Glomerular visceral epithelial cell (primary cell): ENCODE data around the gene CEP76.

Experiments used
- DNase-seq: peaks from one replicate; pipeline ENCODE4 v3.0.0-alpha.2; 2016; ENCODE audit errors: extremely low spot score

The CEP76 gene

DNA sequence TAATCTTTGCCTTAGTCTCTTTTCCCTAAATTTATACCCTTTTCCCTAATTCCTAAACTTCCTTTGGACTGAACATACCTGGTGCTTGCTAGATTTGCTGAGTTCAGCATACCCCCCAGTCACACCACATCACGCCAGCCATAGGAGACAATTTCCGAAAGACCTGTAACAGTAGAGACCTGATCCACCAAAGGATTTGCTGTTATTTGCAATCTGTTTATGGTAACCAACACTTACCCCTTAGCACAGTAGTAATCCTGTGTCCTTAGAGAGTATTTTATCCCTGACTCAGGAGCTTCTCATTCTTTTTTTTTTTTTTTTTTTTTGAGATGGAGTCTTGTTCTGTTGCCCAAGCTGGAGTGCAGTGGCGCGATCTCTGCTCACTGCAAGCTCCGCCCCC lies 8.9 kb upstream of the CEP76 start:
- no peak for DNase-seq

DNA sequence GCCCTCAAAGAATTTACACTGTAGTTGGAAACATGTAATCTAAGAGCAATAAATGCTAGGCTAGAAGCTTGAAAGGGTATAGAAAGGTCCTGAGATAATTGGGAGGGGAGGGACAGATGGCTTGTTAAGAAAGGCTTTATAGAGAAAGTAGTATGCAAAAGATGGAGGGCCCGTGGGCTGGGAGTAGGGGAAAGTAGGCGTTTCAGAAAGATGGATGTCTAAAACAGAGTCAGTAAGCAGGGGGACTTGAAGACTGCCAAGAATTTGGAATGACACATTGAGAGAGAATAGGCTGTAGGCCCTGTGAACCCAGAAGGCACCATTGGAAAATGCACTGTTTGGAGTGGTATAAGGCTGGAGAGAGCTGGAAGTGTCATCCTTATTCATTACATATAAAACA lies 1.1 kb upstream of the CEP76 start:
- DNase-seq: peak; percentile 27

DNA sequence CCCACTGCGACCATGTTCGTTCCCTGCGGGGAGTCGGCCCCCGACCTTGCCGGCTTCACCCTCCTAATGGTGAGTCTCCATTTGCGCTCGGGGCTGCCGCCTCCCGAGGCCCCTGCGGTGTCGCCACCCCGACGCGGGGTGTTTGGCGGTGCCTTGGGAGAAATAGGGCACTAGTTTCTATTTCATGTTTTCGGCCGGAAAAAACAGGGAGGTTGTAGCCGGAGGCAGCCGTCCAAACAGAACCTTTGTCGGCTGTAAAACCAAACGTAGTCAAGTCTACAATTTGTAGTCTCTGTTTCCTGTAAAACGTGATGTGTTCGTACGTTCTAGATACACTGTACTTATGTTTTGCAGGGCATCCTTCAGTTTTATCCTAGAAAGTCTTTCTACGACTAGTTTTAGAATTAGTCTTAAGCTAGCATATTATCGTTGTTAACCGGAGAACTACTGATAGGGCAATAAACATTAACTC lies 609 bp upstream of the CEP76 start:
- no peak for DNase-seq

DNA sequence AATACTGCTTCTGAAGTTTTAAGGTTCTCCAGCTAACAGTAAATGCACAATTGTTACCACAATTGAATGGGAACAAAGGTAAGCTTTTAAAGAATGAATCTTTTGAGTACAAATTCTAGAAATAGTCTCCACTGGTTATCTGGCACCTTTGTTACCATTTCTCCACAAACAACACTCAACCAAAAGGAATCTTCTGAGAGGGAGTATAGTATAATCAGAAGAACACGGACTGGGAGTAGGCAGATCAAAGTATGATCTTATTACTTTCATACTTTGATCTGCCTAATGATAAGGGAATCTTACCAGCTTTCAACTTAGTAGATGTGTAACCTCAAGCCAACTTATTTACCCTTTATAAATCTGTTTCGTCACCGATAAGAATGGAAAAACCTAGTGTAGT lies 1.4 kb downstream of the CEP76 start:
- DNase-seq: no peak

DNA sequence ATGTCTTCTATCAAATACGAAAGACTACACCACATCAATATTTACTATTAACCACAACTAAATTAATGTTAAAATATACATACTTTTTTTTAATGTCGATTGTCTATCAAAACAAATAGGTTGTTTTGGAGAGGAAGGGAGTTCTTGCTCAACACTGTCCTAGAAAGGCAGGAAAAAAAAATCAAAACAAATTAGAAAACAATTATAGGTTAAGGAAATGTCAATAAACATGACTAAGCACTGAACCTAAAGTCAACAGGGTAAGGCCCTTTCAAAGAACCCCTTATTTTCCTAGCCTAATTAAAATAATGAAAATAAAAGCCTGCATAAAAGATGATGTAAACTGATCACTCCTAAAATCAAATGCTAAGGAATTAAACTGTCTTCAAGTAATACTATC lies 2.8 kb downstream of the CEP76 start:
- no peak for DNase-seq

DNA sequence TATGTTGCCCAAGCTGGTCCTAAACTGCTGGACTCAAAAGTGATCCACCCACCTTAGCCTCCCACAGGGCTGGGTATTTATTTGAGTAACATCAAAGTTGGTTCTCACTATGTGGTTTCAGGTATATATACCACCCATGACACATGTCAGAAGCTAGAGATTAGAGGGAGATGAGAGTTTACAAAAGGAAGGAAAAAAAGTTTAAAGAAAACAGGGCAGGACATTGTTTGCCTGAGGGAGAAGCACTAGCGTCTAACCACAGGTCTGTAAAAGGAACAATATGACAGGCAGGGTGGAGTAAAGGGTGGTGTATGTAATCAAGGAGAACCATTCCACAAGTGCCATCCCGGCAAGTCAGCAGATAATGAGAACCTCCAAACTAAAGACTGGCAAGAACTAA lies 8.5 kb downstream of the CEP76 start:
- no peak for DNase-seq

DNA sequence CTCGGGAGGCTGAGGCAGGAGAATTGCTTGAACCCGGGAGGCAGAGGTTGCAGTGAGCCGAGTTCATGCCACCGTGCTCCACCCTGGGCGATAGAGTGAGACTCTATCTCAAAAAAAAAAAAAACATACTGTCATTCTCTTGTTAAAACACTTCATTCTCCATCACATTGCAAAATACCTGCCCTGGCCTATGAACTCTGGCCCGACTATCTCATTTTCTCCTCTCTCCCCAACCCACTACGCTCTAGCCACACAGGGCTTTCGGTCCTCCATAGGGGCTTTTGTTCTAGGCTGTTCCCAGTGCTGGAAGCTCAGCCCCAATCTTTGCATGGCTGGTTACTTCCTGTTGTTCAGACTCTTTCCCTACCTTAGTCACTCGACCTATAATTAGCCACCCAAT lies 10.3 kb downstream of the CEP76 start:
- DNase-seq: no peak

DNA sequence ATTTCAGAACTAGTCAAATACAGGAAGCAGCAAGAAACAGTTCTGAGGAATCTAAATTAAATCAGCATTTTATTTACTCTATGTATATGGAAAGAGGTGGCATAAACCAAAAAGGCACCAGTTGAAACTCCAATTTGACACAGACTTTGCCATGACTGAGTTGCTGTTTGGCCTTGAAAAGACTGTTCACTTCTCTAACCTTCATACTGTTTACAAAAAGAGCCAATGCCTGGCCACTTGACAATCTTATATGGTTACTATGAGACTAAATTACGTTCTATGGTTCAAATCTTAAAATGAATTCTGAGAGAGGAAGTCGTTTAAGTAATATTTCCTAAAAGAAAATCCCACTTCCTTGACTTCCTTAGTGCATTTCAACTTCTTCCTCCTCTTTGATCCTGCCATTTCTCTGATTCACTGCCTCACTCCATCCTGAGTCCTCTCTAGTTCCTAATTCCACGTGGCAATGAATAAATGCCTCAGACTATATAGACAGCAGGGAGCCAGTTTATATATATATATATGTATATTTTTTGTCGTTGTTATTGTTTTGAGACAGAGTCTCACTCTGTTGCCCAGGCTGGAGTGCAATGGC lies 13.2 kb downstream of the CEP76 start:
- no peak for DNase-seq

DNA sequence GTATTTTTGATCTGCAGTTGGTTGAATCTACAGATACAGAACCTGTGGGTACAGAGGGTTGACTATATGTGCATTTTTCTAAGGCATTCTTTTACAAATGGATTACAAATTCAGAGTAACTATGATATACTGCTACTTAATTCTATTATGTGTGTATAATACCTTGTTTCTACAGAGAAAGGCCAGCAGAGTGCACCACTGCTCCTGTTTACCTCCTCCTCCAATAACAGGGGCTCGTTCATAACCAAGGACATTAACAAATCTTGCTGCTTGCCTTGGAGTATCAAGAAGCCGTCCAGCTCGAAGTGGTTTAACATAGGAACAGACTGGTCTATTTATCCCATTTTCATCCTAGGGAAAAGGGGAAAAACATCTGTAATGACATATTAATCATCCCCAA lies 16.4 kb downstream of the CEP76 start:
- no peak for DNase-seq

DNA sequence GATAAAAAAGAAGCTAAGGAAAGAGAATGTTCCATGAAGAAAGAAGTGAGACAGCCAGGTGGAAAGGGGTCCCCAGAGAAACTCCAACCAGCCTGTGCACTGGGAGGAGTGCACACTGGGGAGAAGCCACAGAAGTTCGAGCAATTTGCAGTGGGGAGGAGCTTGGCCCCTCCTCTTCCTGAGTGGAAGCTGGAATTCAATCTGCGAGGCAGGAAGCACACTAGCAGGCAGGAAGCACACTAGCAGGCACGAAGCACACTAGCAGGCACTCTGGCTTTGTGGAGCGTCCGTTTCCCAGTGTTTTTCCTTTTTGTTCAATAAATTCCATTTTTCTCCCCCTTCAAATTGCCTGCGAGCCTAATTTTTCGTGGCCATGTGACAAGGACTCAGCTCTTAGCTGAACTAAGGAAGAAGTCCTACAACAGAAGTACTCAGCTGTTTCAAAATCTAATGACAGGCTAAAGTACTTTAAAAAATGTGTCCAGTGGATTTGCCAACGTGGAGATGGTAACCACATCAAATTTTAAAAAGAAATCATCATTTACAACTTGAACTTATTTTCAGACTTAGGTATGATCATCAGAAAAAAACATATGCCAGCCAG lies 23.2 kb downstream of the CEP76 start:
- DNase-seq: peak; percentile 21

DNA sequence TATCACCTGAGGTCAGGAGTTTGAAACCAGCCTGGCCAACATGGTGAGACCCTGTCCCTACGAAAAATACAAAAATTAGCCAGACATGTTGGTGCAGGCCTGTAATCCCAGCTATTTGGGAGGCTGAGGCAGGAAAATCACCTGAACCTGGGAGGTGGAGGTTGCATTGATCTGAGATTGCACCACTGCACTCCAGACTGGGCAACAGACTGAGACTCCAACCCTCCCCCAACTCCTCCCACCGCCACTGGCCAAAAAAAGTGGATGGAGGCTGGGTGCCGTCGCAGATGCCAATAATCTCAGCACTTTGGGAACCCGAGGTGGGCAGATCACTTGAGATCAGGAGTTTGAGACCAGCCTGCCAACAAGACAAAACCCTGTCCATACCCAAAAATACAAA lies 34.5 kb downstream of the CEP76 start:
- DNase-seq: no peak

DNA sequence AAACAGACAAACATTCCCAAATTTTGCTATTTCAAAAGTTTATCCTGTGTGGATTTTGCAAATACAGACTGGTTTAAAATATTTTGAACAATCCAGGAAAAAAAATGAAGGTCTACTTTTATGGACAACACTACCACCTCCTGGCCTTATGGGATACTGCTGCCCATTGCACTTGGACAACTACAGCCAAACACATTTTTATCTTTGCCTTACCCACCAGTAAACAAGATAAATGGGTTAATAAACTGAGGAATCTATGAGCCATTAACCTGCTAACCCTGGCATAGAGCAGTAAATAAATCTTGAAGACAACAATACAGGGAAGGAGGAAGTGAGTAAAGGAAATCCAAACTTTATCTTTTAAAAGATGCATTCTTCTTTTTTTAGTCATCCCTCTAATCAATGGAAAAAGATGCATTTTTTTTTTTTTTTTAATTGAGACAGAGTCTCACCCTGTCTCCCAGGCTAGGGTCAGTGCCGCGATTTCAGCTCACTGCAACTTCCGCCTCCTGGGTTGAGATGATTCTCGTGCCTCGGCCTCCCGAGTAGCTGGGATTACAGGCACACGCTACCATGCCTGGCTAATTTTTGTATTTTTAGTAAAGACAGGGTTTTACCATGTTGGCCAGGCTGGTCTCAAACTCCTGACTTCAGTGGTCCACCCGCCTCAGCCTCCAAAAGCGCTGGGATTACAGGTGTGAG lies 42.5 kb downstream of the CEP76 start:
- peak; percentile 66 for DNase-seq

DNA sequence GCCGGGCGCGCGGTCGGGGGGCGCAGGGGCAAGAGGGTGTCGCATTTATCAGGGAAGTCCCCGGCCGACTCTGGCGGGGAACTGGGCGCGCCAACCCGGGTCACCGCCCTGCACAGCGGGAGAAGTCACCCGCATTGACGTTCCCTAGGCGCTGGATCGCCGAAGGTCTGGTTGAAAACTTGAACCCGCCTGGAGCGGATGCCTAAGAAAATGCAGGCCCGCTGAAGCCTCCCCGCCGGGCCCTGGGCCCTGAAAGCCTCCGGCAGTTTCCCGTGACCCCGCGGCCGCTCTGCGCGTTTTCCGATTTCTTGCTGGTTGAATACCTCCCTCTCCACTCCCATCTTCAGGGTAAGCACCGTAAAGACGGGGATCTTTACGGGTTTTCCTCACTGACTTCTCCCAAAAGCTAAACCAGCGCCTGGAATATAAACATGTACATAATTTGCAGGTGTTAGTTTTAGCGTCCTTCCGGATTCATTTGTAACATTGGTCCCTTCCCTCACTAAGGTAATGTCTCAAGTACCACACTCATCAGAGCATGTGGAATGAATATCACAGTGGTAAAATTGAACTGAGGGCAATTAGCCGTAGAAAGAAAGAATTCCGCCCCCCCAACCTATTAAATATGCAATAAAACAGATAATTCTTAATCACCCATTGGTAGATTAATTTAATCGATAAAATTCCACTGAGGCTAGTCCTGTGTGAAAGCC lies 43.9 kb downstream of the CEP76 start:
- peak; percentile 49 for DNase-seq

DNA sequence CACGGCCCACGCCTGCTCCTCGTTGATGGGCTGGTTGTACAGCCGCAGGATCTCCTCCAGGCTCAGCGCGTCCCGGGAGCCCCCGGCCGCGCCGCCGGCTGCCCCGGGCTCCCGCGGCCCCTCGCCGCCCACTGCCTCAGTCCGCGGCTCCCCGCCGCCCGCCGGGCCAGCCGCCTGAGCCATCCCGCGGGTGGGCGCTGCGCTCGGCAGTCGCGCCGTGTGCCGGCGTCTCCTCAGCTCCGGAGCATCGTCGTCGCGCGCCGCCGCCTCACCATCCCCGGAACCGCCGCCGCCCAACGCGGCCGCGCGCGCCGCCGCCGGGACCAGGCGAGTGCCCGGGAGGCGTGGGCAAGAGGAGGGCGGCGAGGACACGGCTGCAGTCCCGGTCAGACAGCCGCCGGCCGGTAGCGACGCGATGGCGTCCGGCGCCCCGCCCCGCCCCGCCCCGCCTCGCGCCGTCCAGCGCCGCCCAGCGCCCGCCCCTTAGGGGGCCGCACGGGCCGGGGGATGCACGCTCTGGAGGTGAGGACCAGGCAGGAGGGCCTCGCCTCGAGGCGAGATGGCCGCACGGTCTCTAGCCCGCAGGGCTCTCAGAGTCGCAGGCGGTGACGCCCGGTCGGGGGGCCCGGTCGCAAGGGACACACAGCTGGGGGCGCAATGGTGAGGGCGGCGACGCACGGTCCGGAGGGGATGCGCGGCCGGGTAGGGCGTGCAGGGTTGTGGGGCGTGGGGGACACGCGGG lies 44.7 kb downstream of the CEP76 start, which contains the start of gene SPIRE1:
TSS of gene SPIRE1 (minus strand) at position 424 of the 742 bp plus-strand sequence. CDS start at position 183, 241 bp downstream.
- DNase-seq: peak; percentile 76

DNA sequence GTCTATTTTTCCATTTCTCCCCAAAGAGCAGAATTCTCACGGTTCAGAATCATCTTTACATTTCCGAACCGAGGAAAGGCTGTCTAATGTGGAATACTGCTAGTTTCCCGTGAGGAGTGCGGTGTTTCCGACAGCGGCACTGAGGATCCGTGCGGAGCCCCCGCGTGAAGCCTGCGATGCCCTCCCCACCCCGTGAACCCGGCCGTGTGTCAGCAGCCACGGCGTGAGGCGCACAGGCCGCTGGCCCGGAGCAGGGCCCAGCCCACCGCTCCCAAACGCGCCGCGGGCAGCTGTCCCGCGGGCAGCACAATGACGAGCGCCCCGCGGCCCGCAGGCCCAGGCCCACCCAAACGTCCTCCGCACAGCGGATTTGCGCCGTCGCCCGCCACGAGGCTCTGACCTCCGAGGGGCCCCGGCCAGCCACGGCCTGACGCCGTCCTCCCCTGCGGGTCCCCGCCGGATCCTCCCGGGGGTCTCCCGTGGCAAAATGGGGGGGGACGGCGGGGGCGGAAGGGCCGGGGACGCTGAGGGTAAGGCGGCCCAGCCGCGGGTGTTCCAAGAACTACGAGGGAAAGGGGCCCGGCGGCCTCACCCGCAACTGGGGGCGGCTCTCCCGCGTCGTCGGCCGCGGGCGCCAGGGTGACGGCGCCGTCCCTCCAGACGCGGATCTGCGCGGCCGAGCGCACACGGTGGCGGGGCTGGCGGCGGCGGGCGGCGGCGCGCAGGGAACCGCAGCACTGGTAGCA lies 45.4 kb downstream of the CEP76 start:
- DNase-seq: peak; percentile 51

DNA sequence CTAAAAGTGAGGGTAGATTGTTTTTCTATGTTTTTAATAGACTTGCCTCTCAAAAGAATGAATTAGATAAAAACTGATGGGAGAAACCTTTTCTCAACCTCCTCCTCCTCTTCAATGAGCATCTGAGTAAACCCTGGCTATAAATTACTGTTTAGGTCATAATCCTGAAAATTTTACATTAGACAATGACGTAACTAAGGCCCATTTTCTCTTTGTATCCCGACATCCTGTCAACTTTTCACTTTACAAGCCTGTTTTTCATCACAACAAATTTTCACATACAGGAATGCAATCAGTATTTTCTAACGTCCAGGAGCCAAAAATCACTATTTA lies 46.0 kb downstream of the CEP76 start:
- peak; percentile 7 for DNase-seq

DNA sequence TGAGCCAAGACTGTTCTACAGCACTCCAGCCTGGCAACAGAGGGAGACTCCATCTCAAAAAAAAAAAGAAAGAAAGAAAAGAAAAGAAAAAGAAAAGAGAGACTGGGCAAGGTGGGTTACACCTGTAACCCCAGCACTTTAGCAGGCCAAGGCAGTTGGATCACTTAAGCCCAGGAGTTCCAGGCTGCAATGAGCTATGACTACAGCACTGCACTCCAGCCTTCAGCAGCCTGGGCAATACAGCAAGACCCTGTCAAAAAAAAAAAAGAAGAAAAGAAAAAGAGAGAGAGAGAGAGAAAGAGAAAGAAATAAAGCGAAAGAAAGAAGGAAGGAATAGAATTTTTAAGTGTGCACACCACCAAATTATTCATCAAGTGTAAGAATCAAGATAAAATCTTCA lies 47.6 kb downstream of the CEP76 start:
- DNase-seq: no peak

DNA sequence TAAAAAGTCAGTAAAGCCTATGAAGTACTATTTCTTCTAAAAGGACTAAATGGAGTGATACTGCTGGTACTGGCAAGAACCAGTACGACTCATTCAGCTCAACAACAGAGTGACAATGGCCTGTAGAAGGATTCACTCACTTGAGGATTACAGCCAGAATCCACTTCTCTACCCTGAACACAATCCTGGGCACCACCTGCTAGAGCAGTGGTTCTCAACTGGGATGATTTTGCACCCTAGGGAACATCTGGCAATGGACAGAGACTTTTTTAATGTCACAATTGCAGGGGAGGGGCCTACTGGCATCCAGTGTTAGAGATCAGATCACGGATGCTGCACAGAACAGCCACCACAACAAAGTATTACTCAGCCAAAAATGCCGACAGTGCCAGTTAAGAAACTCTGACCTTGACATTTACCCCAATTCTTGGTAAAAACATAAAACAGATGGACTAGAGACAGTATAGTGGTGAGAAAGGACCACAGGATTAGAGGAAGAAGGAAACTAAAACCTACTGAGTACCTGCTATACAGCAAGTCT lies 49.6 kb downstream of the CEP76 start:
- peak; percentile 36 for DNase-seq

DNA sequence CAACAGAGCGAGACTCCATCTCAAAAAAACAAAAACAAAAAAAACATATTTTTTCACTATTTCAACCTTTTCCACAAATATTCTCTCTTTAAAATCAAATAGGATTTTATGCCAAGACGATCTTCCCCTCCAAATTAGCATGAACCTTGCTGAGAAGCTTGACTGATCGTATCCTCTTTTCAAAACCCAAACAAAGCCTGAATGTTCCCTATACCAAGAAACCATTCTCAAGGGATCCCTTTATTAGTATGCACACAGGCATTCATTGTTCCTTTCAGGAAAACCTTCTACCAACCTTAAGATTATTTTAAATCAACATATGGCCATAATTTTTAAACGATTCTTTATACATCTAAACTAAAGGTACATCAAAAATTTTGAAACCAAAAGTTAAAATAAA lies 50.9 kb downstream of the CEP76 start:
- no peak for DNase-seq

DNA sequence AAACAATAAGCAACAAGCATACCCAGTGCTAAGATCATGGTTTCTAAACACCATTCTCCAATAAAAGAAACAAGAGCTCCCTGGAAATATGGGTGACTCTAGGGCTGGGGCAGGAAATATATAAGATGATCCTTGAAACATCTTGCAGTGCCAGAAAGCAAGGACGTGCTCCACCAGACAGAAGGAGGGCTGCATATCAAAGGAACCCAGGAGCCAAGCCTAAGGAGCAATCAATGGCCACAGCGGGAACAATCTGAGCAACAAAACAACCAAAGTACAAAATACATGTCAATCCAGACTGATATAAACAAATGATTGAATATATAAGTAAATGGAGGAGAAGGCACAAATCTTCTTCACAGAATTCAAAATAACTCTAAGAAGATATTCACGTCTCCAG lies 54.8 kb downstream of the CEP76 start:
- DNase-seq: no peak

DNA sequence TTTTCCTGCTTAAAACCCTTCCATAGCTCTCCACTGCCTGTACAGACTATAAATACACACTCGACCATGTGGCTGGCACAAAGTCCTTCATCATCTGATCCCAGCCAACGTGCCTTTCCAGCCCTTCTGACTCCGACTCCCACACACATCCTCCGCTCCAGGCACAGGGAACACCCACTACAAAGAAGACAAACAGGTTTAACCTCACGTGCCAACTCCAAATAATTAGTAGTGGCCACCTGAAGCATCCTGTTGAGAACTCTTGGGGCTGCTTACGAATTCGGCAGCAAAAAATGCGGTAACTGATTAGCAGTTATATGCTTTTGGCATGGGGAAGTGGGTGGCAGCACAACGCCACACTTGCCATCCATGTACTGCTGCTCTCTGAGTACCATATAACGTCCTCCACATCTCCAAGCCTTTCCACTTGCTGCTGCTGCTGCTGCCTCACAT lies 56.7 kb downstream of the CEP76 start:
- DNase-seq: no peak
